ENCODE results near the gene ASPSCR1. TPM values are rescaled to one million over a fixed set of nuclear protein-coding genes. Genes with fewer than 3 reads are reported as not detected.

Gene ASPSCR1
- total RNA-seq, 4 donors from 2014 or later: 21.0 to 61.7 (median 41.3) TPM

DNA sequence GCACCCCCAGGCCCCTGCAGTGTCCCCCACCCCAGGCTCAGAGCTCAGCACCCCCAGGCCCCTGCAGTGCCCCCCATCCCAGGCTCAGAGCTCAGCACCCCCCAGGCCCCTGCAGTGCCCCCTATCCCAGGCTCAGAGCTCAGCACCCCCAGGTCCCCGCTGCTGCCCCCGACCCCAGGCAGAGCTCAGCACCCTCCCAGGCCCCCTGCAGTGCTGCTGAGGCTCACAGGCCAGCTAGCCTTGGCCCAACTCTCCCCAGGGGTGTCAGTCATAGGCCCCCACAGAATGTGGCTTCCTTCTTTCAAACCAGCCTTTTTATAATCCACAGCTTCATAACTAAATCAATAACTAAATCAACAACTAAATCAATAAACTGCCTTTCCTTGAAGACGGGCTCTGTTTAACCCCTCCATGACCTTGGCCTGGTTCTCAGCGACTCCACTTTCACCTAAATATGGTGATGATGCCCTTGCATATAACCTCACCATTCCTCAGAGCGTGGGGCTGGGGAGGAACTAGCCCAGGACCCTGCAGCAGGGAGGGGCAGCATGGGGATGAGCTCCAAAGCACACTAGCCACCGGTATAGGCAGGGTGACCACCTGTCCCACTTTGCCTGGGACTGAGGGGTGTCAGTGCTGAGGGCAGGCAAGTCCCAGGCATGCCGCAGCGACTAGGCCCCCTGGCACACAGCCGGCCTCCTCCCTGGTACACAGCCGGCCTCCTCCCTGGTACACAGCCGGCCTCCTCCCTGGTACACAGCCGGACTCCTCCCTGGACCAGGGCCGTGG, 21.5 kb upstream of the ASPSCR1 start:
- Histone ChIP-seq H3K9me3 (no peaks in the 10 kb centered on the region), H3K27me3 (peaks cover 45% of the 10 kb centered on the region), H3K36me3 (no peaks in the 10 kb centered on the region), H3K4me3 (no peak overlapping the region), H3K4me1 (peaks cover 6 to 17% (median 14%) of the 10 kb centered on the region in 4 donors), H3K27ac (no peak overlapping the region)
- in situ Hi-C loops (cut with MboI; ENCODE audit: low pct_ligation_motif_present in 1 of 4, low pct_unique_long_range_greater_than_20kb in 1 of 4, low sequenced_read_pairs in 3 of 4) (loop anchor here in 1 of 4 donors (25.0 kb wide), 1 partner anchor 206 kb away; no protein-coding TSS in a partner anchor), intact Hi-C loops (cut with DNase I; ENCODE audit: low total_unique reads) (no loop called here)
- no peak for DNase-seq
- 76% methylated on average over 10 of the region's 13 CpGs; no CpG with 5 or more reads in 1 of the 2 donors for WGBS, 2 donors (ENCODE audit: low coverage in 1 of 2)
- no peak for TF ChIP-seq CTCF (IDR thresholded peaks at IDR 0.05)

GRCh38 chr17:81956607-81957589, 20.5 kb upstream of the ASPSCR1 start:
- intact Hi-C loops (cut with DNase I; ENCODE audit: low total_unique reads): no loop called here
- Histone ChIP-seq H3K36me3 (no peaks in the 10 kb centered on the region), H3K4me3 (no peak overlapping the region), H3K27ac (no peak overlapping the region), H3K4me1 (peaks cover 6 to 22% (median 16%) of the 10 kb centered on the region in 4 donors), H3K27me3 (peaks cover 54% of the 10 kb centered on the region), H3K9me3 (no peaks in the 10 kb centered on the region)
- DNase-seq: no peak
- 83 to 86% methylated on average over 3 to 45 of the region's 45 CpGs for WGBS, 2 donors (ENCODE audit: low coverage in 1 of 2)
- TF ChIP-seq CTCF (IDR thresholded peaks at IDR 0.05) (no peak), POLR2A (IDR thresholded peaks at IDR 0.05) (no peak), POLR2AphosphoS5 (IDR thresholded peaks at IDR 0.05) (no peak), EP300 (IDR thresholded peaks at IDR 0.05; ENCODE audit: low read depth) (no peak)
- in situ Hi-C loops (cut with MboI; ENCODE audit: low pct_ligation_motif_present in 1 of 4, low pct_unique_long_range_greater_than_20kb in 1 of 4, low sequenced_read_pairs in 3 of 4): loop anchor here in 1 of 4 donors (25.0 kb wide), 1 partner anchor 205 kb away; no protein-coding TSS in a partner anchor

DNA sequence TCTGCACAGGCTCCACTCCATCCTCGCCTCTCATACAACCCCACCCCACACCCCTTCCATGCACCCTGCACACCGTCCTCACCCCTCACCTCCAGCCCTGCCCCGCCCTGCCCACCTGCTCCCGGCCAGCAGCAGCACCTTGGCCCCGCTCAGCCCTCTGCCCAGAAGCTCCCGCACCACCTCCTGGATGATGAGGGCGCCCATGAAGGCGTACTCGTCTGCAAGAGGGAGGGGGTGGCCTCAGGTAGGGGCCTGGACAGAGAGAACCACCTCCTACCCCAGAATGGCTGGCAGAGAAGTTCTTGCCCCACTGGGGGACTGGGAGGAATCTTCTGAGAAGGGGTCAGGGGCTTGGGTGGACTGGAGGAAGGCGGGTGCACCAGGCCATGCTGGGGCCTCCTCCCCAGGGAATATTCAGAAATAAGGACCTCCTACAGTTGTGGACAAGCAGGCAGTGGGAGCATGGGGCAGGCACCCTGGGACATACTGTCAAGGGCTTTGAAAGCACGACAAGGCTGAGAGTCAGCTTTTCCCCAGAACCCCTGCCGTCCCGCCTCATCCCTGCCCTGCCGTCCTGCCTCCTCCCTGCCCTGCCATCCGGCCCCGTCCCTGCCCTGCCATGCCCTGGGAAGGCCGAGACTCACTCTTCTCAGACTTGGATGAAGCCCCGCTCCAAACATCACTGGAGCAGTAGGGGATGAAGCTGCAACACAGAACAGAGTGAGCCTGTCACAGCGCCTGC, 19.6 kb upstream of the ASPSCR1 start:
- Histone ChIP-seq H3K4me3 (no peak overlapping the region), H3K9me3 (no peaks in the 10 kb centered on the region), H3K27me3 (peaks cover 63% of the 10 kb centered on the region), H3K27ac (no peak overlapping the region), H3K4me1 (peaks cover 6 to 22% (median 17%) of the 10 kb centered on the region in 4 donors), H3K36me3 (no peaks in the 10 kb centered on the region)
- in situ Hi-C loops (cut with MboI; ENCODE audit: low pct_ligation_motif_present in 1 of 4, low pct_unique_long_range_greater_than_20kb in 1 of 4, low sequenced_read_pairs in 3 of 4) (loop anchor here in 1 of 4 donors (25.0 kb wide), 1 partner anchor 204 kb away; no protein-coding TSS in a partner anchor), intact Hi-C loops (cut with DNase I; ENCODE audit: low total_unique reads) (loop anchor here (2.0 kb wide), 1 partner anchor 63 kb away; no protein-coding TSS in a partner anchor)
- DNase-seq: no peak
- 67% methylated on average over 19 of the region's 19 CpGs; no CpG with 5 or more reads in 1 of the 2 donors for WGBS, 2 donors (ENCODE audit: low coverage in 1 of 2)
- no peak for TF ChIP-seq POLR2A (IDR thresholded peaks at IDR 0.05)
- no peak for TF ChIP-seq EP300 (IDR thresholded peaks at IDR 0.05; ENCODE audit: low read depth)
- TF ChIP-seq CTCF (IDR thresholded peaks at IDR 0.05): no peak

Measured in transverse colon (tissue), 4 donors.